PFSK-1 (cell line): ENCODE measurements around the gene GAGE10. TPM values are rescaled to one million over a fixed set of nuclear protein-coding genes. Genes with fewer than 3 reads are reported as not detected.

Source experiments
- FOXP2 ChIP-seq: optimal IDR thresholded peaks from 2 replicates; pipeline ENCODE3; 2011; ENCODE audit warnings: borderline replicate concordance, control low read depth, inconsistent platforms; ENCODE audit not compliant: insufficient read depth; ENCODE audit errors: extremely low read length, extremely low read depth
- POLR2AphosphoS5 ChIP-seq: IDR thresholded peaks from 2 replicates; pipeline ENCODE4 v1.6.1; 2012; ENCODE audit warnings: low read depth, mild to moderate bottlenecking, control low read depth, low read length, moderate library complexity
- REST ChIP-seq, 2 experiments: IDR thresholded peaks; 2 replicates each; pipeline versions ENCODE4 v1.6.1 to v1.8.0; 2011 to 2012; ENCODE audit warnings: low read depth in 2 of 2, low read length in 2 of 2, control low read depth in 1 of 2, inconsistent platforms in 1 of 2, mild to moderate bottlenecking in 1 of 2, moderate library complexity in 1 of 2; ENCODE audit not compliant: insufficient read depth in 1 of 2
- SIN3A ChIP-seq: IDR thresholded peaks from 2 replicates; pipeline ENCODE4 v1.6.1; 2012; ENCODE audit warnings: mild to moderate bottlenecking, low read length, moderate library complexity, borderline replicate concordance; ENCODE audit not compliant: insufficient read depth
- TAF1 ChIP-seq: IDR thresholded peaks from 2 replicates; pipeline ENCODE4 v1.6.1; 2012; ENCODE audit warnings: low read length, control low read depth, borderline replicate concordance; ENCODE audit not compliant: insufficient read depth
- polyA plus RNA-seq: library from polyadenylated mRNA; unstranded; fragments of >200 nt; gene quantifications from one replicate; pipeline ENCODE4 v1.2.1, GENCODE V29; 2012; ENCODE audit warnings: low read depth, missing spikeins; ENCODE audit not compliant: insufficient read length

GAGE10 gene, protein sequence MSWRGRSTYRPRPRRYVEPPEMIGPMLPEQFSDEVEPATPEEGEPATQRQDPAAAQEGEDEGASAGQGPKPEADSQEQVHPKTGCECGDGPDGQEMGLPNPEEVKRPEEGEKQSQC
- polyA plus RNA-seq: not detected

DNA sequence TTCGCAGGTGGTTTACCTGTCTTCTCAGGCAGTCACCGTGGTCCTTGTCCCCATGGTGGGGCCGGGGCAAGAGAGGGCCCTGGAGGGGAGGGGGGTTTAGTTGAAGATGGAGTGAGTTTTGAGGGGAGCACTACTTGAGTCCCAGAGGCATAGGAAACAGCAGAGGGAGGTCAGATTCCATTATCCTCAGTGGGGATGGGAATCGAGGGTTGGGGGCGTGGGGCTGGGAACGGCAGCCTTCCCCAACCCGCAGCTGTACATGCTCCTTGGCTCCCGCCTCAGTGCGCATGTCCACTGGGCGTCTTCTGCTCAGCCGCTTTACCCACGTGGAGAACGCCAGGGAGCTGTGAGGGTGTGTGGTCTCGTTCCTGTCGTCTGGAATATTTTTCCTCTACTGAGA, at the start of gene GAGE10:
GAGE10 (plus strand) TSS at position 301 of the 400 bp plus-strand sequence. CDS start 1,214 bp downstream, outside the sequence.
- no peak for TF ChIP-seq TAF1
- no peak for TF ChIP-seq FOXP2
- no peak for TF ChIP-seq REST (IDR thresholded peaks at IDR 0.05; ENCODE audit: insufficient read depth in 1 of 2, low read depth in 2 of 2, low read length in 2 of 2)
- TF ChIP-seq SIN3A: no peak
- no peak for TF ChIP-seq POLR2AphosphoS5

DNA sequence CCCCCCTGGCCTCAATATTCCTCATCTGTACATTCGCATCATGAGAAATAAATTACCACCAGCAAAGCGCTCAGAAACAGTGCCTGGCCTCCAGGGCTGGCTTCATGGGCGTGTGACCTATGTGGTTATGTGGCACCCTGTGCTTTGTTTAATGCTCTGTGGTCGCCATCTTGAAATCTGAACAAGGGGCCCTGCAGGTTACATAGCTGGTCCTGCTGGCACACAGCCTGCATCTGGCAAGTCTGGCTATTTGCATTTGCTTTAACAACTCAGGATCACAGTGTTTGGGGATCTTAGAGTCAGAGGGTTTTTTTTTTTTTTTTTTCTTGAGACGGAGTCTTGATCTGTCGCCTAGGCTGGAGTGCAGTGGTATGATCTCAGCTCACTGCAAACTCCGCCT, 48.8 kb upstream of the GAGE10 start:
- no peak for TF ChIP-seq REST (IDR thresholded peaks at IDR 0.05; ENCODE audit: insufficient read depth in 1 of 2, low read depth in 2 of 2, low read length in 2 of 2)
- TF ChIP-seq SIN3A: no peak
- TF ChIP-seq FOXP2: no peak
- TF ChIP-seq TAF1: no peak
- TF ChIP-seq POLR2AphosphoS5: no peak

GRCh38 chrX:49256268-49256995, 47.0 kb upstream of the GAGE10 start:
- TF ChIP-seq REST (IDR thresholded peaks at IDR 0.05; ENCODE audit: insufficient read depth in 1 of 2, low read depth in 2 of 2, low read length in 2 of 2) (no peak), POLR2AphosphoS5 (no peak), TAF1 (no peak), SIN3A (no peak)

- TF ChIP-seq TAF1 (no peak), POLR2AphosphoS5 (no peak), FOXP2 (no peak), REST (IDR thresholded peaks at IDR 0.05; ENCODE audit: insufficient read depth in 1 of 2, low read depth in 2 of 2, low read length in 2 of 2) (no peak), SIN3A (no peak)
Observed at GRCh38 chrX:49257074-49257790, 46.2 kb upstream of the GAGE10 start.
